ENCODE data around the gene TAF12.
"Not testable (repeated sequence)": the region's sequence is repeated elsewhere in the genome, so short reads cannot be mapped to it uniquely, and the experiment has no call there.

TAF12 gene

GRCh38 chr1:28580722-28581530 is 61.9 kb downstream of the TAF12 start:
- peak; percentile 60 for DNase-seq

GRCh38 chr1:28579401-28579800 is 63.5 kb downstream of the TAF12 start:
- no peak for DNase-seq

GRCh38 chr1:28578696-28579218 is 64.1 kb downstream of the TAF12 start:
- DNase-seq, result no peak

DNA sequence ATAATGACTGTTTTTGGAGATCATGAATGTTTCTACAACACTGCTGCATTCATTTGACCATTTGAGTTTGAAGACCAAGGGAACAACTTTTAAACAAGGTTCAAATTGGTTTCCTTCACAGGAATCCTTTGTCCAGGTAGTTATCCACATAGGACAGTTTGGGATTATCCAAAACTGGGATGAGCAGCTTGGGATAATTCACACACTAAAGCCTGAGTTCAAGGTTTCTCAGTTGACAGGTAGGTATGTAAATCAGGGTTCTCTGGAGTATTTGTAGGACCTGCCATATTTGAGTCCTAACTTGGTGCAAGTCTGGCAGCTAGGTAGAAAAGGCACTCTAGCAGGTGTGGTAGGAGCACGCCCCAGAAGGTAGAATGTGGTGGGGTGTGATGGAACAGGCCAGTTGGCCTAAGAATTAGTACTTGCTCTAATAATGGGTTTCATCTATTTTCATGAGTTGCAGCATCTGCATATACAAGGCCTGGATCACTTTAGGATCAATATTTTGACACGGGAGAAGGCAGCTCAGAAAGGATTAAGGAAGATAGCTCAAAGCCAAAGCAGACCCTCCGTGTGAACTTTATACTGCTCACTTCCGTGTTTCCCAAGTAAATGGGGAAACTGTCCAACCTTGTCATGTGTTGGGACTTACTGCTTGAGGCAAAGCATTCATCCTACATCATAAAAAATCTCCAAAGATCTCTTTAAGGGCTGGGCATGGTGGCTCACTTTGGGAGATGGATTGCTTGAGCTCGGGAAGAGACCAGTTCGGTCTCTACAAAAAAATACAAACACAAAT is 64.9 kb downstream of the TAF12 start:
- DNase-seq, result no peak

DNA sequence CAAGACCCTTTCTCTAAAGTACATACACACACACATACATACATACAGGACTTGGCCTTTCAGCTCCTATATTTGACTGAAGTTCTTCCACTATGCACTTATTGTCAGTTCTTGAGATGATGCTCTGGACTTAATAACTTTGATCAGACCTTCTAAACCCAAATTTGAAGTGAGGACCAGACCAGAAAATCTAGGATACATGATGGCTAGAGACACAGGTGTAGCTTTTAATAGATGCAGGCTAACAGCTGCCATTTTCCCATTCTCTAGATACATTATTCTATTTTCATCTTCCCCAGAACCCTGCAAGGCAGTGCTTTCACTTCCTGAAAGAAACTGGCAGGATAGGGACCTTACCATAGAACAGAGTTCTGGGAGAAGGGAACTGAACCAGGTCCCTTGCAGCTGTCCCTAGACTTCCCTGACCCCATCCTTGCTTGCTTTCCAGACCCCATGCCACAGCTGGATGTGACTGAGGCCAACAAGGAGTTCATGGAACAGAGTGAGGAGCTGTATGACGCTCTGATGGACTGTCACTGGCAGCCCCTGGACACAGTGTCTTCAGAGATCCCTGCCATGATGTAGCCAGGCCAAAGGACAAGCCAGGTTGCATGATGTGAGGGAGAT is 65.7 kb downstream of the TAF12 start:
- no peak for DNase-seq

- no peak for DNase-seq
Observed at GRCh38 chr1:28573564-28573963, 69.3 kb downstream of the TAF12 start.

DNA sequence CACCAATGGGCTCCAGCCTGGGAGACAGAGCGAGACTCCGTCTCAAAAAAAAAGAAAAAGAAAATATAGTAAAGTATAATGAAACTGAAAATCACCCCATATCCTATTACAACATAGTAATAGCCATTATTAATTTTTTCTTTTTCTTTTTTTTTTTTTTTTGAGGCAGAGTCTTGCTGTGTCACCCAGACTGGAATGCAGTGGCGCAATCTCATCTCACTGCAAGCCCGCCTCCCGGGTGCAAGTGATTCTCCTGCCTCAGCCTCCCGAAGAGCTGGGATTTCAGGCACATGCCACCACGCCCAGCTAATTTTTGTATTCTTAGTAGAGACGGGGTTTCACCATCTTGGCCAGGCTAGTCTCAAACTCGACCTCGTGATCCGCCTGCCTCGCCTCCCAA is 70.0 kb downstream of the TAF12 start:
- DNase-seq, result not testable (repeated sequence)

GRCh38 chr1:28571911-28572310 is 71.0 kb downstream of the TAF12 start:
- DNase-seq, result no peak

GRCh38 chr1:28566931-28567330 is 75.9 kb downstream of the TAF12 start:
- DNase-seq, result no peak

GRCh38 chr1:28565726-28566125 is 77.1 kb downstream of the TAF12 start:
- DNase-seq, result no peak

DNA sequence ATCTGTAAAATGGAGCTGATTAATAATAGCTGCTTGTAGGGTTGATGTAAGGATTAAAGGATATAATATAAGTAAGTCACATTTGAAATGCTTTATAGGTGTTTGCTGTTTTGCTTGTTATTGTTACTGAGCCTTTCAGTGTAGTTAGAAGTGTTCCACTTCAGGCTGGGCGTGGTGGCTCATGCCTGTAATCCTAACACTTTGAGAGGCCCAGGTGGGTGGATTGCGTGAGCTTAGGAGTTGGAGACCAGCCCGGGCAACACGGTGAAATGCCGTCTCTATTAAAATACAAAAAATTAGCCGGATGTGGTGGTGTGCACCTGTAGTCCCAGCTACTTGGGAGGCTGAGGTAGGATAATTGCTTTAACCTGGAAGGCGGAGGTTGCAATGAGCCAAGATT is 77.8 kb downstream of the TAF12 start:
- no peak for DNase-seq

DNA sequence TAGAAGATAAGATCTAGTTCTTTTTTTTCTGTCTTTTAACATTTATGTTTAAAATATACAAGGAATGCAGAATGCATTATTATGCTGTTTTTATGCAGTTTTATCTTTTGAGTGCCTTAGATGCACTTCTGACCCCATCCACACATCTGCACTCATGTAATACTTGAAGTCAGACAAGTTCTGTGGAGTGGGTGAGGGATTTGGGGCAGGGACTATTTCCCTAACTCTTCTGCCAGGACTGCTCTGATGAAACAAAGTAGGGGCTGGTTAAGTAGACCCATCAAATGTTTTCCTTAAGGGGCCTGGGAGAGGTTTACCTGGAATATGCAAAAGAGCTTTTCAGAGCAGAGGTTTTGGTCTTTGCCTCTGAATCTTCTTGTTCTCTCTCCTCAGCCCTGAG is 78.6 kb downstream of the TAF12 start:
- DNase-seq, result peak; percentile 28

- peak; percentile 95 for DNase-seq
Observed at GRCh38 chr1:28560886-28561285, 82.0 kb downstream of the TAF12 start.
